Prostate gland (tissue), 2 donors: ENCODE results near the gene ENOX1. TPM values are rescaled to one million over a fixed set of nuclear protein-coding genes. Genes with fewer than 3 reads are reported as not detected.

Experiments
- DNase-seq: peaks from one replicate; pipeline ENCODE4 v3.0.0-alpha.2; 2019; ENCODE audit warnings: low spot score
- H3K27ac ChIP-seq, 2 donors: fragments of 200-600 bp; sonication (generic); 2 replicates each; pipeline ENCODE4 v1.5.1; 2017 to 2019
- H3K27me3 ChIP-seq: fragments of 200-600 bp; sonication (generic); replicated peaks from 2 replicates; pipeline ENCODE4 v1.5.1; 2019; ENCODE audit not compliant: insufficient read depth
- H3K36me3 ChIP-seq, 2 donors: fragments of 200-600 bp; sonication (generic); 1 replicate in 1 of 2; 2 replicates in 1 of 2; pipeline versions ENCODE4 v1.5.1 to v1.8.1; 2017 to 2019
- H3K4me1 ChIP-seq: fragments of 200-600 bp; sonication (generic); replicated peaks from 2 replicates; pipeline ENCODE4 v1.5.1; 2019
- H3K4me3 ChIP-seq, 2 donors: fragments of 200-600 bp; sonication (generic); 2 replicates each; pipeline ENCODE4 v1.5.1; 2017 to 2019
- H3K9me3 ChIP-seq: fragments of 200-600 bp; sonication (generic); 2 replicates; pipeline ENCODE4 v1.5.1; 2017
- CTCF ChIP-seq, 4 experiments: fragments of 200-600 bp in 2 of 4; fragments of 450-650 bp in 2 of 4; sonication (generic) in 2 of 4; IDR thresholded peaks; 1 replicate in 3 of 4; 2 replicates in 1 of 4; pipeline ENCODE4 v1.5.1; 2016 to 2019; ENCODE audit warnings: antibody characterized with exemption in 4 of 4, mild to moderate bottlenecking in 2 of 4, moderate library complexity in 2 of 4
- POLR2A ChIP-seq: fragments of 450-650 bp; IDR thresholded peaks from one replicate; pipeline ENCODE4 v1.6.1; 2016; ENCODE audit warnings: antibody characterized with exemption, mild to moderate bottlenecking
- POLR2AphosphoS5 ChIP-seq: sonication (generic); formaldehyde crosslinking; IDR thresholded peaks from one replicate; pipeline ENCODE4 v1.6.1; 2017; ENCODE audit warnings: antibody characterized with exemption
- WGBS: methylation state at CpG from one replicate; pipeline ENCODE4 v1.1.5; 2018; 5-methylcytosine and 5-hydroxymethylcytosine counted together
- intact Hi-C: fragments of 100-400 bp; cut with DNase I; formaldehyde crosslinking; loops from one replicate; pipeline ENCODE4 v1.14.2; 2022
- total RNA-seq, 2 donors: library from RNA; depleted of rRNA; stranded (reverse); fragments of >200 nt; gene quantifications; one replicate each; pipeline ENCODE4 v1.1.0, GENCODE V29; 2016

The ENOX1 gene
- total RNA-seq, 2 donors from 2014 or later: 4.5 to 5.3 TPM

DNA sequence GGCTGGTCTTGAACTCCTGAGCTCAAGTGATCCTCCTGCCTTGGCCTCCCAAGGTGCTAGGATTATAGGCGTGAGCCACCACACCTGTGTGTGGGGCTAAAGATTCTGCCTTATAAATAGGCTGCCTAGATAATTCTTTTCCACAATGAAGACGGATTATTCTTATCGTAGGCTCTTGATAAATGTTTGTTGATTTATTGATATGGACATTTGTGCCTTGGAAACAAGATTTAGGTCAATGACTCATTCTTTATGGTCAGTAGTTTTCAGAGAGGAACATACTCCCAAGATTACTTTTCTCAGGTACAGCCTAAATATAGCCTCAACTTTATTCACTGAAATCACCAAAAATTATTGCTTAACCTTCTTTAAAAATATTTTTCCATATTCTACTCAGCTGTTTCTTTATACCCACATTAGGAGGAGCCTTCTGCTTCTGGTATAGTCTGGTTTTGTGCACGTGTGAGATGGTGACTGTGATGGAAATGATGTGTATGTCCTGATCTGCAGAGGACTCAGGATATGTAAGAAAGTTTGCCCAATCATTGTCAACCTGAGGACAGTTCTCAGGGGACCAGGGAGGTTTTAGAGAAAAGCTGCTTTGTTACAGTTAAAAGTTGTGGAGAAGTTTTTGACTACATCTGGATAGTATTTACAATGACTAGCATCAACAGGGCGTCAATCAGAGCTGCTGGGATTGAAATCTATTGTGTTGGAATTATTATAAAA, 554.5 kb downstream of the ENOX1 start:
- H3K27ac ChIP-seq: no peak overlapping the region
- TF ChIP-seq POLR2AphosphoS5 (no peak), CTCF (IDR thresholded peaks at IDR 0.05) (no peak), POLR2A (no peak)

DNA sequence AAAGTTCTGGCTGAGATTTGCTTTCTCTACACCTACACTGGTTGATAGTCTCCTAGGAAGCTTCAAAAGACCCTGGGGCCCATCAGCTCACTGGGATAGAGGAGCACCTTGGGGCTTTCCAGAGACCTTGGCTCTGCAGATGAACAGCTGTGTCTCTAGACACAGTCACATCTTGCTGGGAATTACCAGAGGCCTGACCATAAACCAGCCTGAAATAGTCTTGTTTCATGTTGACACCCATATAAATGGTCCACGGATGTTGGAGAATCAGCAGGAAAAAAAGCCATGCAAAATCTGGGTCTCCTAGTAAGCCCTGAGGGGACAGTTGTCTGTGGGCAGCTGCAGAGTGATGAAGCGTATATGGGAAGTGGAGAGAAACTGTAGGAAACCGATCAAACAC, 555.8 kb downstream of the ENOX1 start:
- intact Hi-C loops: no loop called here
- H3K27ac ChIP-seq: no peak overlapping the region
- no peak for DNase-seq
- no peaks in the 10 kb centered on the region for H3K27me3 ChIP-seq
- no peak overlapping the region for H3K4me3 ChIP-seq
- WGBS: 82% methylated on average over 3 of the region's 3 CpGs
- no peak for TF ChIP-seq POLR2A
- no peak for TF ChIP-seq CTCF (IDR thresholded peaks at IDR 0.05)
- TF ChIP-seq POLR2AphosphoS5: no peak
- H3K9me3 ChIP-seq: no peaks in the 10 kb centered on the region
- H3K36me3 ChIP-seq: no peaks in the 10 kb centered on the region
- no peaks in the 10 kb centered on the region for H3K4me1 ChIP-seq

More for the DNA sequence above, 554.5 kb downstream of the ENOX1 start:
- WGBS: 86% methylated on average over 5 of the region's 5 CpGs
- Histone ChIP-seq H3K36me3 (no peaks in the 10 kb centered on the region), H3K27me3 (no peaks in the 10 kb centered on the region), H3K9me3 (no peaks in the 10 kb centered on the region), H3K4me1 (no peaks in the 10 kb centered on the region), H3K4me3 (no peak overlapping the region)
- intact Hi-C loops: no loop called here
- DNase-seq: no peak

- Histone ChIP-seq H3K27ac (no peak overlapping the region), H3K27me3 (no peaks in the 10 kb centered on the region), H3K4me3 (no peak overlapping the region), H3K36me3 (no peaks in the 10 kb centered on the region), H3K4me1 (no peaks in the 10 kb centered on the region), H3K9me3 (no peaks in the 10 kb centered on the region)
- WGBS: 64% methylated on average over 3 of the region's 3 CpGs
- intact Hi-C loops: no loop called here
- TF ChIP-seq POLR2AphosphoS5: no peak
- DNase-seq: no peak
Observed at GRCh38 chr13:43229506-43229905, 557.3 kb downstream of the ENOX1 start.

DNA sequence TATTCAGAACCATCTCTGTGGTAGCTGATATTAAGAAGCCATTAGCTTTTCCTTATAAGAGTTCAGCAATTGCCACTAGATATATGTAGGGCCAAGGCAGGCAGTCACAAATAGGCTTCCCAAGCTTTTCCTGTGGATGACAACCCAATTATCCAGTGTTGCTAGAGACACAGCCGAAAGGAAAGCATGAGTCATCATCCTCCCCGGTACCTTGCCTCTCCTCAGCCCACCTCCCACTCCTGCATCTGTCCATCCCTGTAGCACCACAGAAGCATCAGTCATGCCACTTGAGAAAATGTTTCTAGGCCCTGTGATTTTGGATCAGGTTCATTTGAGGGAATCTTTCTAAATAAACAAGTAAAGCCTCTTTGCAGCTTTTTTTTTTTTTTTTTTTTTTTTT, 559.1 kb downstream of the ENOX1 start:
- intact Hi-C loops: no loop called here
- Histone ChIP-seq H3K36me3 (no peaks in the 10 kb centered on the region), H3K27ac (no peak overlapping the region), H3K9me3 (no peaks in the 10 kb centered on the region), H3K4me1 (no peaks in the 10 kb centered on the region), H3K27me3 (no peaks in the 10 kb centered on the region), H3K4me3 (no peak overlapping the region)
- TF ChIP-seq POLR2A (no peak), CTCF (IDR thresholded peaks at IDR 0.05) (no peak), POLR2AphosphoS5 (no peak)
- DNase-seq: no peak
- 43% methylated on average over 2 of the region's 2 CpGs for WGBS

DNA sequence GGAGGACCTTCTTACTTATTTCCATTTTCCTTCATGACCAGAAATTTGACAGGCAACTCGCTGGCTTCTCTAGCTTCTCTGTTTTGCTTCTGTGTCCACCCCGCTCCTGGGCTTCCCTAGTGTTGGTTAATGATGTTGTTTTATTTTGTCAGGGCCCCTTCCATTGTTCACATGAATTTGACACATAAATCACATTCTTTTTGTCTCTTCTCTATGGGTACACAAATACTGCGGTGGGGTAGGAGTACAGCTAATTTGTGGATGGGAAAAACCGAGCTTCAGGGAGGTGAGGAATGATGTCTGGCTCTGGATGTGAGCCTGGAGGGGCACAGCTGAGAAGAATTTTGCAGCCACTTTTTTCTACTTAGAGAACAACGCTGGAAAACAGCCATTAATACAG, 563.6 kb downstream of the ENOX1 start:
- Histone ChIP-seq H3K27me3 (no peaks in the 10 kb centered on the region), H3K4me1 (no peaks in the 10 kb centered on the region), H3K4me3 (no peak overlapping the region), H3K27ac (no peak overlapping the region), H3K36me3 (no peaks in the 10 kb centered on the region), H3K9me3 (no peaks in the 10 kb centered on the region)
- WGBS: 67% methylated on average over 5 of the region's 5 CpGs
- no peak for TF ChIP-seq POLR2AphosphoS5
- no peak for TF ChIP-seq POLR2A
- DNase-seq: no peak
- intact Hi-C loops: no loop called here

DNA sequence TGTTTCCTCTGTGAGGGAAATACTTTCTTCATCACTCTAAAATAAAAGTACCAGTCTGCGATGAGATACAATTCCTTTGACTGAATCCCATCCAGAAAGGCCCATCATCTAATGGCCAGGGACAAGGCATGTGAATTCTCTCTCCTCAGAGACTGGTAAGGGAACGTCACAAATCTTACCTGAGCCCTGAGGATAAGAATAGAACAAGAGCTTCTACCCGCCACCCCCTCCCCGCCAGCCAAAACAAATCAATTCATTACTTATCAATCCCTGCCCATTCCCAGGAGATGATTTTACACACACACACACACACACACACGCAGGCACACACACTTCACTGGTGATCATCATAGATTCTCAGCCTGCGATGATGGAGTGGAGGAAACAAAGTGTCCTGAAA, 564.7 kb downstream of the ENOX1 start:
- no peaks in the 10 kb centered on the region for H3K9me3 ChIP-seq
- H3K27me3 ChIP-seq: no peaks in the 10 kb centered on the region
- no peak for TF ChIP-seq POLR2AphosphoS5
- no peak for TF ChIP-seq POLR2A
- TF ChIP-seq CTCF (IDR thresholded peaks at IDR 0.05): no peak
- no peak overlapping the region for H3K4me3 ChIP-seq
- WGBS: 91% methylated on average over 6 of the region's 6 CpGs
- H3K4me1 ChIP-seq: no peaks in the 10 kb centered on the region
- no peaks in the 10 kb centered on the region for H3K36me3 ChIP-seq
- intact Hi-C loops: no loop called here
- no peak for DNase-seq
- H3K27ac ChIP-seq: no peak overlapping the region
